Subcutaneous adipose tissue (tissue), 4 donors: Measurements from ENCODE around the gene NFATC1. TPM values are rescaled to one million over a fixed set of nuclear protein-coding genes. Genes with fewer than 3 reads are reported as not detected.

ENCODE experiments used
- CTCF ChIP-seq: fragments of 450-650 bp; IDR thresholded peaks from one replicate; pipeline ENCODE4 v1.5.1; 2016; ENCODE audit warnings: low read depth, mild to moderate bottlenecking, control low read depth, antibody characterized with exemption, moderate library complexity
- total RNA-seq, 4 donors: library from RNA; depleted of rRNA; stranded (reverse); fragments of >200 nt; gene quantifications; one replicate each; pipeline ENCODE4 v1.1.0, GENCODE V29; 2016

The NFATC1 gene
- total RNA-seq, 4 donors from 2014 or later, result 9.8 to 17.2 (median 11.5) TPM

- TF ChIP-seq CTCF, result no peak
Observed at GRCh38 chr18:79410731-79411613, 15.2 kb downstream of the NFATC1 start.

- no peak for TF ChIP-seq CTCF
Observed at GRCh38 chr18:79411614-79412526, 16.1 kb downstream of the NFATC1 start.

GRCh38 chr18:79413025-79413424 is 17.3 kb downstream of the NFATC1 start:
- TF ChIP-seq CTCF, result no peak

GRCh38 chr18:79413426-79413825 is 17.7 kb downstream of the NFATC1 start:
- no peak for TF ChIP-seq CTCF

GRCh38 chr18:79413901-79414300 is 18.2 kb downstream of the NFATC1 start:
- no peak for TF ChIP-seq CTCF

- no peak for TF ChIP-seq CTCF
Observed at GRCh38 chr18:79416022-79416676, 20.4 kb downstream of the NFATC1 start.
